Measurements from ENCODE around the gene RABGEF1.
"Not testable (repeated sequence)": the region's sequence is repeated elsewhere in the genome, so short reads cannot be mapped to it uniquely, and the experiment has no call there.

The RABGEF1 gene

DNA sequence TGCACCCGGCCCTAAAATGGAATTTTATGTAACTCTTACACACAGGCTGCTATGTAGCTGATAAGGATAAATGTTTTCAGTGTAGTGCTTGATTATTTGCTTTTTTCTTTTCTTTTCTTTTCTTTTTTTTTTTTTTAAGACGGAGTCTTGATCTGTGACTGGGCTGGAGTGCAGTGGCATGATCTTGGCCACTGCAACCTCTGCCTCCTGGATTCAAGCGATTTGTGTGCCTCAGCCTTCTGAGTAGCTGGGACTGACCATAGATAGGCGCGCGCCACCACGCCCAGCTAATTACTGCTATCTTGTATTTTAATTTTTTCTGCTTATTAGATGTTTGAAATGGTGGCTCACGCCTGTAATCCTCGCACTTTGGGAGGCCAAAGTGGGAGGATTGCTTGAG, 3.4 kb downstream of the RABGEF1 start:
- no peaks in the 10 kb centered on the region for H3K9me3 ChIP-seq (ENCODE audit: control insufficient read depth in 2 of 2, low read length in 2 of 2)
- H3K27ac ChIP-seq (ENCODE audit: low read depth in 2 of 2, low read length in 2 of 2) = no peak overlapping the region
- no peak overlapping the region for H3K4me3 ChIP-seq (ENCODE audit: low read length in 2 of 2)
- H3K4me1 ChIP-seq (ENCODE audit: control insufficient read depth in 2 of 2, insufficient read depth in 2 of 2, low read length in 2 of 2) = no peaks in the 10 kb centered on the region
- no peaks in the 10 kb centered on the region for H3K27me3 ChIP-seq (ENCODE audit: control insufficient read depth in 2 of 2, insufficient read depth in 2 of 2, low read length in 2 of 2)
- H3K36me3 ChIP-seq (ENCODE audit: control insufficient read depth in 2 of 2, insufficient read depth in 2 of 2, low read length in 2 of 2) = peaks cover 0 to 3% of the 10 kb centered on the region in 2 donors
- H3K9ac ChIP-seq (ENCODE audit: low read depth in 1 of 2, low read length in 2 of 2) = no peak overlapping the region

DNA sequence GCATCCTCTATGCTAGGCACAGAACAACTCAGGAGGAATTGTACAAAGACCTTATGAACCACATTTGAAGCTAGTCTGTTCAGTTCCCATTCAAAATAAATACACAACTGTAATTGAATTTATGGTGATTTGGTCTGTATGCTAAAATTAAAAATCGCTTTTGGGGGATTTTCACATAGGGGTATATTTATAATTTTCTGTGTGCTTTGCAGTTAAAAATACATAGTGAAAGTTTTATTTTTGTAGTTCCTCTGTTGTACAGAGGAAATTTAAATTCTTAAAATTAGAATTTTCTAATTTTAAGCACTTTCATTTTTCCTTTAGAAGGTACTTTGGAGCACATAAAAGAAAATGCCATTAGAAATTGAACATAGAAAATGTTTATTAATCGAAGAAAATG, 6.9 kb downstream of the RABGEF1 start:
- Histone ChIP-seq H3K4me3 (ENCODE audit: low read length in 2 of 2) (no peak overlapping the region), H3K4me1 (ENCODE audit: control insufficient read depth in 2 of 2, insufficient read depth in 2 of 2, low read length in 2 of 2) (no peaks in the 10 kb centered on the region), H3K27ac (ENCODE audit: low read depth in 2 of 2, low read length in 2 of 2) (no peak overlapping the region), H3K36me3 (ENCODE audit: control insufficient read depth in 2 of 2, insufficient read depth in 2 of 2, low read length in 2 of 2) (peaks cover 0 to 8% of the 10 kb centered on the region in 2 donors), H3K9me3 (ENCODE audit: control insufficient read depth in 2 of 2, low read length in 2 of 2) (no peaks in the 10 kb centered on the region), H3K9ac (ENCODE audit: low read depth in 1 of 2, low read length in 2 of 2) (no peak overlapping the region), H3K27me3 (ENCODE audit: control insufficient read depth in 2 of 2, insufficient read depth in 2 of 2, low read length in 2 of 2) (no peaks in the 10 kb centered on the region)

DNA sequence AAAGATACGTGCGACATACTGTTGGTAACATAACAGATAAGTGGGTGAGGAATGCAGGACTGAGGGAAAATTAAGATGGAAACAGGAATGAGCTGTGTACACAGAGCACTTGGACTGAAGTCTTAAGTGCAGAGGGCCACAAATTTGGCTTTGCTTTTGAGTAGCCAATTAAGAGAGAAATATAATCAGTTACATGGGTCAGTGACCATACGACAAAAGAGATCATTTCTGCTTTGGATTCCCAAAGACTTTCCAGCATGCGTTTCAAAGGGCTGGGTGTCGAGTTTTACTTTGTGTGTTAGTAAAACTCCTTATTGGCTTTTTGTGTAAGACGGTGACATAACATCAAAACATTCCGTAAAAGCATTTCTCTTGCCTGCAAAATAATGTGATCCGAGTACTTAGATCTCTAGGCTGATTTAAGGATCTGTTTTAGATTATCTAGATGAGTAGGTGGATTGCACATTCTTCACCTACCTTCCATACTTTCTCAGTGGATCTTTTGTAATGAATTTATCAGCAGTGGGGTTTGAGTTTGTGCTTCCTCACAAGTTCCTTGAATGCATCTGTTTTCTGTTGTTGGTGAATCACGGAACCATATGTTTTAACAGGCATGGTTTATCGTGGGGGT, 7.5 kb downstream of the RABGEF1 start:
- Histone ChIP-seq H3K9ac (ENCODE audit: low read depth in 1 of 2, low read length in 2 of 2) (no peak overlapping the region), H3K4me1 (ENCODE audit: control insufficient read depth in 2 of 2, insufficient read depth in 2 of 2, low read length in 2 of 2) (no peaks in the 10 kb centered on the region), H3K36me3 (ENCODE audit: control insufficient read depth in 2 of 2, insufficient read depth in 2 of 2, low read length in 2 of 2) (peaks cover 0 to 8% of the 10 kb centered on the region in 2 donors), H3K9me3 (ENCODE audit: control insufficient read depth in 2 of 2, low read length in 2 of 2) (no peaks in the 10 kb centered on the region), H3K4me3 (ENCODE audit: low read length in 2 of 2) (no peak overlapping the region), H3K27ac (ENCODE audit: low read depth in 2 of 2, low read length in 2 of 2) (no peak overlapping the region), H3K27me3 (ENCODE audit: control insufficient read depth in 2 of 2, insufficient read depth in 2 of 2, low read length in 2 of 2) (no peaks in the 10 kb centered on the region)

DNA sequence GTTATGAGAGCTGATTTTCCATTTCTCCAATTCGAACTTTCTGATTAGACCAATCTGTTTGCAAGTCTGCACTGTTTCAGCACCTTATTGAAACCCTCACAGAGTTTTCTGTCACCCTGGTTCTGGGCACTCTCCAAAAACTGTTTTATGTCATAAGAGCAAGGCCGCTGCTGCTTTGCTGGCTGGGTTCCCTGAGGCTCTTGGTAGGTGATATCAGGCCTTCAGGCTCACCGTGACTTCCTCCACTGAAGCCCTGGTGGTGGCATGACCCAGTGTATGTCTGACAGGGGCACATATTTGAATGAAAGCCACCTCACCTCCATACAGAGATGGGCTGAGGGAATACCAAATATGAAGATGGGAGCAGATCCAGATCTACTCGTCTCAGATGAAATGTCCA, 8.3 kb downstream of the RABGEF1 start:
- Histone ChIP-seq H3K9me3 (ENCODE audit: control insufficient read depth in 2 of 2, low read length in 2 of 2) (no peaks in the 10 kb centered on the region), H3K4me3 (ENCODE audit: low read length in 2 of 2) (no peak overlapping the region), H3K27ac (ENCODE audit: low read depth in 2 of 2, low read length in 2 of 2) (no peak overlapping the region), H3K4me1 (ENCODE audit: control insufficient read depth in 2 of 2, insufficient read depth in 2 of 2, low read length in 2 of 2) (no peaks in the 10 kb centered on the region), H3K36me3 (ENCODE audit: control insufficient read depth in 2 of 2, insufficient read depth in 2 of 2, low read length in 2 of 2) (peaks cover 0 to 8% of the 10 kb centered on the region in 2 donors), H3K27me3 (ENCODE audit: control insufficient read depth in 2 of 2, insufficient read depth in 2 of 2, low read length in 2 of 2) (no peaks in the 10 kb centered on the region), H3K9ac (ENCODE audit: low read depth in 1 of 2, low read length in 2 of 2) (no peak overlapping the region)

DNA sequence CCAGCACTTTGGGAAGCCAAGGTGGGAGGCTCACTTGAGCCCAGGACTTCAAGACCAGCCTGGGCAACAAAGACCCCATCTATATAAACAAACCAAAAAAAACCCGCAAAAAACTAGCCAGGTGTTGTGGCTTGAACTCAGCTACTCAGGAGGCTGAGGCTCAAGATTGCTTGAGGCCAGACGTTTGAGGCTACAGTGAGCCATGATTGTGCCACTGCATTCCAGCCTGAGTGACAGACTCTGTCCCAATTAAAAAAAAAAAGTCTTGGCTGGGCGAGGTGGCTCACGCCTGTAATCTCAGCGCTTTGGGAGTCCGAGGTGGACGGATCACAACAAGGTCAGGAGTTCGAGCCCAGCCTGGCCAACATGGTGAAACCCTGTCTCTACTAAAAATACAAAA, 11.4 kb downstream of the RABGEF1 start:
- Histone ChIP-seq H3K4me1 (ENCODE audit: control insufficient read depth in 2 of 2, insufficient read depth in 2 of 2, low read length in 2 of 2) (no peaks in the 10 kb centered on the region), H3K36me3 (ENCODE audit: control insufficient read depth in 2 of 2, insufficient read depth in 2 of 2, low read length in 2 of 2) (peaks cover 0 to 8% of the 10 kb centered on the region in 2 donors), H3K9ac (ENCODE audit: low read depth in 1 of 2, low read length in 2 of 2) (no peak overlapping the region), H3K27me3 (ENCODE audit: control insufficient read depth in 2 of 2, insufficient read depth in 2 of 2, low read length in 2 of 2) (no peaks in the 10 kb centered on the region), H3K27ac (ENCODE audit: low read depth in 2 of 2, low read length in 2 of 2) (no peak overlapping the region), H3K9me3 (ENCODE audit: control insufficient read depth in 2 of 2, low read length in 2 of 2) (no peaks in the 10 kb centered on the region), H3K4me3 (ENCODE audit: low read length in 2 of 2) (no peak overlapping the region)

DNA sequence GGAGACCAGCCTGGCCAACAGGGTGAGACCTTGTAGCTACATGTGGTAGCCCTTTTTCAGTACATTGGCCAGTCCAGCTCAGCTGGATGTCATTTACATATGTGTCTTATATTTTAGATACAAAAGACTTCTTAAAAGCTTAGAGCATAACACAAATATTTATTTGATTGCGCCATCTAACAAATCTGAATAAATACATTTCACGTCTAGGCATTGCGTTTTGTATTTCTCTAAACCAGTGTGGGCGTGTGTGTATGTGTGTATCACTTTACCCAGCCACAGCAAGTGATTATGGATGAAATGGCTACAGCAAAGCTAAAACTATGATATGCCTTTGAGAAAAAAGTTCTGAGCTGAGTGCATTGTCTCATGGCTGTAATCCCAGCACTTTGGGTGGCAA, 14.0 kb downstream of the RABGEF1 start:
- no peaks in the 10 kb centered on the region for H3K9me3 ChIP-seq (ENCODE audit: control insufficient read depth in 2 of 2, low read length in 2 of 2)
- H3K9ac ChIP-seq (ENCODE audit: low read depth in 1 of 2, low read length in 2 of 2) = no peak overlapping the region
- H3K27ac ChIP-seq (ENCODE audit: low read depth in 2 of 2, low read length in 2 of 2) = no peak overlapping the region
- no peak overlapping the region for H3K4me3 ChIP-seq (ENCODE audit: low read length in 2 of 2)
- peaks cover 0 to 8% of the 10 kb centered on the region in 2 donors for H3K36me3 ChIP-seq (ENCODE audit: control insufficient read depth in 2 of 2, insufficient read depth in 2 of 2, low read length in 2 of 2)
- H3K27me3 ChIP-seq (ENCODE audit: control insufficient read depth in 2 of 2, insufficient read depth in 2 of 2, low read length in 2 of 2) = no peaks in the 10 kb centered on the region
- no peaks in the 10 kb centered on the region for H3K4me1 ChIP-seq (ENCODE audit: control insufficient read depth in 2 of 2, insufficient read depth in 2 of 2, low read length in 2 of 2)

DNA sequence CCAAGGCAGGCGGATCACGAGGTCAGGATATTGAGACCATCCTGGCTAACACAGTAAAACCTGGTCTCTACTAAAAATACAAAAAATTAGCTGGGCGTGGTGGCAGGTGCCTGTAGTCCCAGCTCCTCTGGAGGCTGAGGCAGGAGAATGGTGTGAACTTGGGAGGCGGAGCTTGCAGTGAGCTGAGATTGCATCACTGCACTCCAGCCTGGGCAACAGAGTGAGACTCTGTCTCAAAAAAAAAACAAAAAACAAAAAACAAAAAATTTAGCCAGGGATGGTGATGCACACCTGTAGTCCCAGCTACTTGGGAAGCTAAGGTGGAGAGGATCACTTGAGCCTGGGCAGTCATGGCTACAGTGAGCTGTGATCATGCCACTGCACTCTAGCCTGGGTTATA, 14.5 kb downstream of the RABGEF1 start:
- not testable (repeated sequence) for H3K9me3 ChIP-seq (ENCODE audit: control insufficient read depth in 2 of 2, low read length in 2 of 2); H3K4me3 ChIP-seq (ENCODE audit: low read length in 2 of 2); H3K9ac ChIP-seq (ENCODE audit: low read depth in 1 of 2, low read length in 2 of 2); H3K27ac ChIP-seq (ENCODE audit: low read depth in 2 of 2, low read length in 2 of 2); H3K27me3 ChIP-seq (ENCODE audit: control insufficient read depth in 2 of 2, insufficient read depth in 2 of 2, low read length in 2 of 2); H3K4me1 ChIP-seq (ENCODE audit: control insufficient read depth in 2 of 2, insufficient read depth in 2 of 2, low read length in 2 of 2); H3K36me3 ChIP-seq (ENCODE audit: control insufficient read depth in 2 of 2, insufficient read depth in 2 of 2, low read length in 2 of 2)

DNA sequence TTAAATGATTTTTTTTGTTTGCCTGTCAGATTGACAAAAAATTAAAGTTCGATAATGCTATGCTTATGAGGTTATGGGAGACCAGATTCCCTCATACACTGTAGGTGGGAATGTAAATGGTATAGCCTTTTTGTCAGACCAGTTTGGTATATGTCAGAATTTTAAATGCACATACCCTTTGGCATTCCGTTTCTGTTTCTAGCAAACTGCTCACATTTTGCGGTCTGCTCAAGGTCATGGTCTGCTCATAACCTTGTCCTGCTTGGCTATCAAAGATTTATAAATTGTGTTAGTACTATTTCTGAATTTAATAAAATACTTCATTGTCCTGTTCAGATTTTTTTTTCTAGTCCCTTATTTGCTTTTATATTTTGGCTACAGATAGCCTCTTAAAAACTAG, 15.7 kb downstream of the RABGEF1 start:
- not testable (repeated sequence) for H3K4me1 ChIP-seq (ENCODE audit: control insufficient read depth in 2 of 2, insufficient read depth in 2 of 2, low read length in 2 of 2)

DNA sequence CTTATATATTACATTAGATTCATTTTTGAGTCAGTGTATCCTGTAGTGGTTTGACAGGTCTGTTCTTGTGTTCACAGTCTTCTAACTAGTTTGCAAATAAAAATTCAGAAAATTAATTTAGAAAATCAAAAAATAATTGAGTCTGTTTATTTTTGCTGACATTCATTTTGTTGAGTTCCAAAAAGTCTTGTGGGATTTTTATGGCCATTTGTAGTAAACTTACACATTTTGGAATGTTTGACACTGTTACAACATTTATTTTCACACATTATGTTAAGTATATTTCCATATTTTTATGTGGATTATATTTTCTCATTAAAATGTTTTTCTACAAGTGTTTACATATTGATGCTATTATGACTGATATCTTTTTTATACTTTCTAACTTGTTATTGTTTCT, 16.4 kb downstream of the RABGEF1 start:
- no peaks in the 10 kb centered on the region for H3K4me1 ChIP-seq (ENCODE audit: control insufficient read depth in 2 of 2, insufficient read depth in 2 of 2, low read length in 2 of 2)
- peaks cover 0 to 10% of the 10 kb centered on the region in 2 donors for H3K36me3 ChIP-seq (ENCODE audit: control insufficient read depth in 2 of 2, insufficient read depth in 2 of 2, low read length in 2 of 2)
- H3K9me3 ChIP-seq (ENCODE audit: control insufficient read depth in 2 of 2, low read length in 2 of 2) = no peaks in the 10 kb centered on the region
- H3K27ac ChIP-seq (ENCODE audit: low read depth in 2 of 2, low read length in 2 of 2) = no peak overlapping the region
- no peak overlapping the region for H3K4me3 ChIP-seq (ENCODE audit: low read length in 2 of 2)
- H3K27me3 ChIP-seq (ENCODE audit: control insufficient read depth in 2 of 2, insufficient read depth in 2 of 2, low read length in 2 of 2) = no peaks in the 10 kb centered on the region
- no peak overlapping the region for H3K9ac ChIP-seq (ENCODE audit: low read depth in 1 of 2, low read length in 2 of 2)

More for the DNA sequence above, 15.7 kb downstream of the RABGEF1 start:
- not testable (repeated sequence) for H3K27ac ChIP-seq (ENCODE audit: low read depth in 2 of 2, low read length in 2 of 2); H3K4me3 ChIP-seq (ENCODE audit: low read length in 2 of 2); H3K36me3 ChIP-seq (ENCODE audit: control insufficient read depth in 2 of 2, insufficient read depth in 2 of 2, low read length in 2 of 2); H3K27me3 ChIP-seq (ENCODE audit: control insufficient read depth in 2 of 2, insufficient read depth in 2 of 2, low read length in 2 of 2); H3K9me3 ChIP-seq (ENCODE audit: control insufficient read depth in 2 of 2, low read length in 2 of 2); H3K9ac ChIP-seq (ENCODE audit: low read depth in 1 of 2, low read length in 2 of 2)

DNA sequence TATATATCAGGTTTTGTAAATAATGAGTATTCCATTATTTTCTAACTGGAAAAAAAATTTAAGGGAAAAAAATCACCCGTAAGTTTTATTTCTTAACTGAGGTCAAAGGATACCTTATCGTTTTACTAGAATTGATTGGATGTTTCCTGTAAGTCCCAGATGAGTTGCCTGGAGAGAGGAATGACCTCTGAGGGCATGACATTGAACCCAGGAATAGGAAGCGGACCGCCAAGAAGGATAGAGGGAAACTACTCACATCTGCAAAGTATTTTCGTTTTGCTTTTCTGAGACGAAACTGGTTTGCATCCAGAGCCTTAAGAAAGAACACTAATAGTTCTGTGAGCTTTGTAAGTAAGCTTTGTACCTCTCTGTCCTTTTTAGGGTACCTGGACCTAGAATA, 17.4 kb downstream of the RABGEF1 start:
- no peak overlapping the region for H3K27ac ChIP-seq (ENCODE audit: low read depth in 2 of 2, low read length in 2 of 2)

More for the DNA sequence above, 17.4 kb downstream of the RABGEF1 start:
- Histone ChIP-seq H3K9me3 (ENCODE audit: control insufficient read depth in 2 of 2, low read length in 2 of 2) (no peaks in the 10 kb centered on the region), H3K4me3 (ENCODE audit: low read length in 2 of 2) (no peak overlapping the region), H3K4me1 (ENCODE audit: control insufficient read depth in 2 of 2, insufficient read depth in 2 of 2, low read length in 2 of 2) (no peaks in the 10 kb centered on the region), H3K27me3 (ENCODE audit: control insufficient read depth in 2 of 2, insufficient read depth in 2 of 2, low read length in 2 of 2) (no peaks in the 10 kb centered on the region), H3K36me3 (ENCODE audit: control insufficient read depth in 2 of 2, insufficient read depth in 2 of 2, low read length in 2 of 2) (peaks cover 0 to 10% of the 10 kb centered on the region in 2 donors), H3K9ac (ENCODE audit: low read depth in 1 of 2, low read length in 2 of 2) (no peak overlapping the region)
